Naive B cell (primary cell): ENCODE results near the gene CEP85. TPM values are rescaled to one million over a fixed set of nuclear protein-coding genes. Genes with fewer than 3 reads are reported as not detected.
"Not testable (repeated sequence)": the region's sequence is repeated elsewhere in the genome, so short reads cannot be mapped to it uniquely, and the experiment has no call there.

Source experiments
- ATAC-seq, 2 donors: fragments of 150-1000 bp; cut with Tn5 transposase; 2 replicates each; pipeline ENCODE4 v1.10.0; 2021; ENCODE audit warnings: low read depth in 2 of 2, mild to moderate bottlenecking in 2 of 2, moderate library complexity in 2 of 2
- DNase-seq: peaks from one replicate; pipeline ENCODE4 v3.0.0; 2022
- H3K27ac Mint-ChIP-seq, 6 donors: one replicate each; pipeline ENCODE4 v1.8.0; 2020 to 2022; ENCODE audit warnings: mild to moderate bottlenecking in 6 of 6, mixed read lengths in 6 of 6, moderate library complexity in 5 of 6, inconsistent platforms in 2 of 6
- H3K27me3 Mint-ChIP-seq, 3 donors: one replicate each; pipeline ENCODE4 v1.8.0; 2021 to 2022; ENCODE audit warnings: mixed read lengths in 3 of 3, mild to moderate bottlenecking in 1 of 3
- H3K36me3 Mint-ChIP-seq, 2 donors: one replicate each; pipeline ENCODE4 v1.8.0; 2020 to 2022; ENCODE audit warnings: mixed read lengths in 2 of 2, inconsistent platforms in 1 of 2, mild to moderate bottlenecking in 1 of 2
- H3K4me1 Mint-ChIP-seq, 3 donors: one replicate each; pipeline ENCODE4 v1.8.0; 2020 to 2022; ENCODE audit warnings: mixed read lengths in 3 of 3, inconsistent platforms in 1 of 3, mild to moderate bottlenecking in 1 of 3, moderate library complexity in 1 of 3
- H3K4me3 Mint-ChIP-seq, 8 donors: one replicate each; pipeline ENCODE4 v1.8.0; 2020 to 2022; ENCODE audit warnings: mild to moderate bottlenecking in 8 of 8, mixed read lengths in 8 of 8, moderate library complexity in 8 of 8, inconsistent platforms in 2 of 8
- H3K9me3 Mint-ChIP-seq, 7 donors: one replicate each; pipeline ENCODE4 v1.8.0; 2020 to 2022; ENCODE audit warnings: mixed read lengths in 7 of 7, mild to moderate bottlenecking in 5 of 7, inconsistent platforms in 2 of 7, moderate library complexity in 1 of 7
- polyA plus RNA-seq, 6 donors: library from polyadenylated mRNA; unstranded; fragments of 300-500 nt; fragmentation: Illumina TruSeq; gene quantifications; one replicate each; pipeline ENCODE4 v1.2.3, GENCODE V29; 2021; ENCODE audit warnings: low read depth in 6 of 6

The CEP85 gene
- polyA plus RNA-seq, 6 donors from 2014 or later, result 2.5 to 8.2 (median 4.9) TPM

DNA sequence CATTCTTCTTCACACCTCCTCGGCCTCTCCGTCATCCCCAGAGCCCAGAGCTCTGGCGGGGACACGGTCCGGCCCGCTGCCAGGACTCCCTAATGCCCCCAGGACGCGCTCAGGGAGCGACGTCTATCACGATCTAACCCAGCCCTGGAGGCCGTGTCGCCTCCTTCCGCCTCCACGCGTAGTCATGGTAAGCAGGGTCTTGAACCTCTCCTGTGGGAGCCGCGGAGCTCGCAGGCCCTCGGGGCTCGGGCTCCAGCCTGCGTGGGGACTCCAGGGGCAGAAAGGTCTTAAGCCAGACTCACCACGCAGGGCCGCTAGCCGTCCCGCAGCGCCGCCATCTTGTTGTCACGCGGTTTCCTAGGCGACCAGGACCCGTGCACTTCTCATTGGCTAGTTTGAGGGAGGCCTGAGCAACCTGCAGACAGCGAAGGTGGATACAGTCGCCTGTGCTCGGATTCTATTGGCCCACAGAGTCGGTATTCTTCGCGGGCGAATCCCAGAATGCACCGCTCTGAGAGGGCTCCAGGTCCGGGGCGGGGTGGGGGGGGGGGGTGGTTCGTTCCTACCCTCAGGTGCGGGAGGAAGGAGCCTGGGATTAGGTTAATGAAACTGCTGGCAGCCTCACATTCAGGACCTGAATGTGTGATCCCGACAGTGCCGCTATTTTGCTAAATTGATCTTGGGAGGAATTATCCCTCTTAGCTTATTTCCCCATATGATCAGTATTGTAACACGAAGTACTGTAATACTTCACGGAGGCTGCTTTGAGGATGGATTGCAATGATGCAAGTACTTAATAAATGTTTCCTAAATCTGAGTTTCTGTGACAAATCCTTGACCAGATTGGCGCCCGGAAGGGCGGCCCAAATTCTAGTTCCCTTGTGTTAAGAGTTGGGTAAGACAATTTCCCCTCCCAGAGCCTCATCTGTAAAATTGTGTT, 72.6 kb downstream of the CEP85 start, which contains the start of gene UBXN11:
Gene UBXN11 (minus strand): TSS at position 347 of the 940 bp plus-strand sequence. CDS start 3,753 bp downstream, outside the sequence.
- DNase-seq (peak; percentile 93), ATAC-seq (peak; percentile 100)
- no peaks in the 10 kb centered on the region for H3K27me3 Mint-ChIP-seq
- H3K9me3 Mint-ChIP-seq, result no peaks in the 10 kb centered on the region
- H3K36me3 Mint-ChIP-seq, result no peaks in the 10 kb centered on the region
- H3K27ac Mint-ChIP-seq, result peak within 1 kb of the TSS; percentile 95 to 99 (median 98)
- peaks cover 14 to 32% (median 22%) of the 10 kb centered on the region in 3 donors for H3K4me1 Mint-ChIP-seq
- peak within 1 kb of the TSS; percentile 93 to 99 (median 98) for H3K4me3 Mint-ChIP-seq

DNA sequence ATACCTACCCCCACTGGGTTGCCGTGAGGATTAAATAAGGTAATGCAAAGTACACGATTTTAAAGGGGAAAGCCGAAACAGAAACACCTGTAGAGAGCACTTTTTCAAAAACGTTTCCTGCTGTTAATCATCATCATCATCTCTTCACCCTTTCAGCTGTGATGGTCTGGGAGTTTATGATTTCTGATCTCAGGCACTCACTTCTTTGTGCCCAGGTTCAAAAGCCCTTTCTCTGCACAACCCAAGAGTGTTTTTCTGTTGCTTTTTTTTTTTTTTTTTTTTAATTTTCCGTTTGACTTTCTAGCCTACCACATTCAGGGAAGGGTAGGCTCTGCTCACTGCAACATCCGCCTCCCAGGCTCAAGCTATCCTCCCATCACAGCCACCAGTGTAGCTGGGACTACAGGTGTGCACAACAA, 73.4 kb downstream of the CEP85 start:
- Mint-ChIP-seq H3K27ac (peak overlapping the region in 4 of 6 donors; percentile 59 to 95 (median 80)), H3K36me3 (no peaks in the 10 kb centered on the region), H3K4me1 (peaks cover 20 to 40% (median 29%) of the 10 kb centered on the region in 3 donors), H3K4me3 (peak overlapping the region; percentile 46 to 99 (median 98)), H3K9me3 (no peaks in the 10 kb centered on the region), H3K27me3 (no peaks in the 10 kb centered on the region)
- ATAC-seq (no peak), DNase-seq (no peak)

DNA sequence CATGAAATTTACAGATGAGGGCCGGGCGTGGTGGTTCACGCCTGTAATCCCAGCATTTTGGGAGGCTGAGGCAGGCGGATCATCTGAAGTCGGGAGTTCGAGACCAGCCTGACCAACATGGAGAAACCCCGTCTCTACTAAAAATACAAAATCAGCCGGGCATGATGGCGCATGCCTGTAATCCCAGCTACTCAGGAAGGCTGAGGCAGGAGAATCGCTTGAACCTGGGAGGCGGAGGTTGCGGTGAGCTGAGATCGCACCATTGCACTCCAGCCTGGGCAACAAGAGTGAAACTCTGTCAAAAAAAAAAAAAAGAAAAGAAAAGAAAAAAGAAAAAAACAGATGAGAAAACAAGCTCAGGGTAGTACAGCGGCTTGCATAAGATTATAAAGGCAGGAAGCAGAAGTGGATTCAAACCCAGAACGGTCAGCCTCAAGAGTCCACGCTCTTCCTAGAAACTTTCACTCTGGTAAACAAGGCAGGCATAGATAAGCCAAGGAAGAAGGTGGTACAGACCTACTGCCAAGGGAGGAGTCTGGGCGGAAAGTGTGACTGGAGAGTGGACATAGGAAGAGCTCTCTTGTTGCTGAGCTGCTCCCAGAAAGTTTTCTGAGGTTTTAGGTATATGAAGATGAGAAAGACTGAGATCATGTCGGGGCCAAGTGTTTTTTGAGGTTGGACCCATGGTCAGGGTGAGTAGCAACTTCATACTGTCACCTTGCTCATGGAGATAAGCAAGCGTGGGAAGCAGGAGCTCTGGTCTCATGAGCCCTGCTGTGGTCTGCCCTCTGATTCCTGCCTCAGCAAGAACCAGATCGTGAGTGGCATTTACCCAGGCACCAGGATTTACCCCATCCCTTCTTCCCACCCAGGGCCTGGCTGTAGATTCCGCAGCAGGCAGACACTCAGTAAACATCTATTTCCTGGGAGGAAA, 74.2 kb downstream of the CEP85 start:
- not testable (repeated sequence) for H3K36me3 Mint-ChIP-seq, ATAC-seq, H3K27me3 Mint-ChIP-seq, DNase-seq, H3K9me3 Mint-ChIP-seq
- H3K4me1 Mint-ChIP-seq, result peaks cover 25 to 45% (median 33%) of the 10 kb centered on the region in 3 donors
- H3K27ac Mint-ChIP-seq, result peak overlapping the region in 3 of 6 donors; percentile 3 to 95 (median 82)
- H3K4me3 Mint-ChIP-seq, result peak overlapping the region in 4 of 8 donors; percentile 25 to 99 (median 96)

DNA sequence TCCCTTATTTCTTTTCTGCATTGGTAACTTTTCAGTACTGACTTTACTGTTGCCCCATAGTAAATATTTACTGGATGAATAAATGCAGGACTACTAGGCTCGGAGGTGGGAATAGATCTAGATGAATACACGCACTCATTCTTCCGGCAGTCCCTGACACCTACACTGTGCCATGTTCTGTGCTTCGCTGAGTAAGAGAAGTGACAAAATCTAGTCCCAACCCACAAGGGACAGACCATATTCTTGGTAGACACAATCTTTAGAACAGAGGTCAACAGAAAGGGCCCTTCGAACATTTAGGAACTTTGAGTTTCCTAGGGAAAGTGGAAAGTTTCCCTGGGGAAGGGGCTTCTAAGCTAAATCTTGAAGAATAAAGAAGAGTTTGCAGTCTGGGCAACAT, 80.5 kb downstream of the CEP85 start:
- no peak for DNase-seq
- Mint-ChIP-seq H3K4me1 (peaks cover 56 to 65% (median 57%) of the 10 kb centered on the region in 3 donors), H3K4me3 (peak overlapping the region; percentile 87 to 99 (median 97)), H3K36me3 (peaks cover 7 to 26% of the 10 kb centered on the region in 2 donors), H3K27me3 (no peaks in the 10 kb centered on the region), H3K9me3 (peaks cover 0 to 5% (median 0%) of the 10 kb centered on the region in 7 donors), H3K27ac (peak overlapping the region; percentile 93 to 97 (median 95))
- no peak for ATAC-seq

DNA sequence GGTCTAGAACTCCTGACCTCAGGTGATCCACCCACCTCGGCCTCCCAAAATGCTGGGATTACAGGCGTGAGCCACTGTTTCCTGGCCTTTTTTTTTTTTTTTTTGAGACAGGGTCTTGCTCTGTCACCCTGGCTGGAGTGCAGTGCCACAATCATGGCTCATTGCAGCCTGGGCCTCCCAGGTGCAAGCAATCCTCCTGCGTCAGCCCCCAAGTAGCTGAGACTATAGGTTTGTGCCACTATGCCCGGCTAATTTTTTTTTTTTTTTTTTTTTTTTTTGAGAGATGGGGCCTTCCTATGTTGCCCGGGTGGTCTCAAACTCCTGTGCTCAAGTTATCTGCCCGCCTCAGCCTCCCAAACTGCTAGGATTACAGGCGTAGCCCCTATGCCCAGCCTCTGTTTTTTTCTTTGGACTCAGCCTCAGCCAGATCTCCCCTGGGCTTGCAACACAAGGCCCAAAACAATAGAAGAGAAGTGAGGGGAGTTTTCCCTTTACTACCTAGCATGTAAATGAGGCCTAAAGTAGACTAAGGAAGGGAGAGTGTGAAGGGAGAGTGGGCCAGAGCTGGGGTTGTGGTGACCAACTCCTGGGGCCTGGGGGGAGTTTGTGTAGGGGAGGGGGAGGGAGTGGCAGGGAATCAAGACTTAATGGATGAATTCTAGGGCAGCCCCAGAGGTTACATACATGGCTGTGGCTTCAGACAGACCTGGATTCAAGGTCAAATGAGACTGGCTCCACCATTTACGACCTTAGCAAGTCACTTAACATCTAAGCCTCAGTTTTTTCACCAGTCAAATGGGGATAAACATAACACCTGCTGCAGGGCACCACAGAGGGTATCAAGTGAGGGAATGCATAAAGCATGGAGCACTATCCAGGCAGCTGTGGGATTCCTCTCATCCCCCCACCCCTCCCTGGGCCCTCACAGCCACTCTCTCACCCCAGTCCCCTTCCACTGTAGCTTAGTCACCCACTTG, 82.2 kb downstream of the CEP85 start:
- Mint-ChIP-seq H3K4me1 (peaks cover 67 to 78% (median 69%) of the 10 kb centered on the region in 3 donors), H3K27ac (peak overlapping the region; percentile 81 to 97 (median 94)), H3K27me3 (no peaks in the 10 kb centered on the region), H3K36me3 (peaks cover 10 to 37% of the 10 kb centered on the region in 2 donors), H3K4me3 (peak overlapping the region; percentile 93 to 99 (median 99)), H3K9me3 (peaks cover 0 to 5% (median 0%) of the 10 kb centered on the region in 7 donors)
- peak; percentile 18 to 37 for ATAC-seq
- DNase-seq, result no peak

DNA sequence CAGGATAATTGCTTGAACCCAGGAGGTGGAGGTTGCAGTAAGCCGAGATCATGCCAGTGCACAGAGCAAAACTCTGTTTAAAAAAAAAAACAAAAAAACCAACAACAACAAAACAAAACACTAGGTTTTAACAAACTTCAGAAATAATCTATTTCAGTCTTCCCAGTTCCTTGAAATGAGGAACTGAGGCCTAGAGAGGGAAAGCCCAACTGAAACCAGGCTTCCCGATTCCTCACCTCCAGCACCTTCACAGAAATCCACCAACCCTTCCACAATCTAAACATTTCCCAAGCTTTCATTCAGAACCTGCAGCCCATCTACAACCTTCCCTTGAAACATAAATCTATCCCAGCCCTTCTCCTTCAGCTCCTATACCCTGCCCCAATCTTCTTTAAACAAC, 83.1 kb downstream of the CEP85 start:
- peak overlapping the region; percentile 93 to 99 (median 99) for H3K4me3 Mint-ChIP-seq
- H3K9me3 Mint-ChIP-seq, result peaks cover 0 to 5% (median 0%) of the 10 kb centered on the region in 7 donors
- H3K27ac Mint-ChIP-seq, result peak overlapping the region; percentile 75 to 98 (median 96)
- ATAC-seq, result no peak
- H3K4me1 Mint-ChIP-seq, result peaks cover 67 to 82% (median 71%) of the 10 kb centered on the region in 3 donors
- H3K27me3 Mint-ChIP-seq, result no peaks in the 10 kb centered on the region
- DNase-seq, result no peak
- peaks cover 15 to 43% of the 10 kb centered on the region in 2 donors for H3K36me3 Mint-ChIP-seq

DNA sequence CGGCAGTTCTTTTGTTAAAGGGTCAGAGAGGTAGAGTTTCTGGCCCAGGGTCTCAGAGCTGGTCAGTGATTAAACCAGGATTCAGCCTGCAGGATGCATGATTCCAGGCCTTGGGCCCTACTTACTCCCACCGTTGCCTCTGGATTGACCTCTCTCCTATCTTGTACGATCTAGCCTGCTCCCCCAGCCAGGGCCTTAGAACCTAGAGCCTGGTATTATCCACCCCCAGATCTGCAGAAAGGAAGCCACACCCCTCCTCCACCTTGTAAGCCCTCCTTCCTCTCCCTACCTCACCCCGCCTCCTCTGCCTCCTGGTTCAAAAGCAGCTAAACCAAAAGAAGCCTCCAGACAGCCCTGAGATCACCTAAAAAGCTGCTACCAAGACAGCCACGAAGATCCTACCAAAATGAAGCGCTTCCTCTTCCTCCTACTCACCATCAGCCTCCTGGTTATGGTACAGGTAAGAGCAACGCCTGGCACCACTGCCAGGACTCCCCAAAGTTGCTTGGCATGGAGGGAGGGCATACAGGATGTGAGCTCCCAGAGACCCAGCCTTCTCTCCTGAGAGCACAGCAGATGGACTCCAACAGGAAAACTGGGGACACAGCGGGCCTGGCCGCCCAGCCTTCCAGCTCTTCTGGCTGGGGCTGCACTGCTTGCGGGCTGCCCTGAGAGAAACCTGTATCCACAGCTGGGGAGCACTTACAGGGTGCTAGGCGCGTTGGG, 83.8 kb downstream of the CEP85 start, which contains the start of gene CD52:
Gene CD52 (plus strand): TSS at position 347 of the 726 bp plus-strand sequence. CDS start 60 bp downstream, at position 407.
- Mint-ChIP-seq H3K27me3 (no peaks in the 10 kb centered on the region), H3K27ac (peak within 1 kb of the TSS; percentile 87 to 98 (median 96)), H3K4me1 (peaks cover 71 to 86% (median 76%) of the 10 kb centered on the region in 3 donors), H3K4me3 (peak within 1 kb of the TSS; percentile 93 to 99 (median 99)), H3K9me3 (peaks cover 0 to 5% (median 0%) of the 10 kb centered on the region in 7 donors), H3K36me3 (peaks cover 17 to 43% of the 10 kb centered on the region in 2 donors)
- DNase-seq (peak; percentile 70), ATAC-seq (peak; percentile 42 to 63)

DNA sequence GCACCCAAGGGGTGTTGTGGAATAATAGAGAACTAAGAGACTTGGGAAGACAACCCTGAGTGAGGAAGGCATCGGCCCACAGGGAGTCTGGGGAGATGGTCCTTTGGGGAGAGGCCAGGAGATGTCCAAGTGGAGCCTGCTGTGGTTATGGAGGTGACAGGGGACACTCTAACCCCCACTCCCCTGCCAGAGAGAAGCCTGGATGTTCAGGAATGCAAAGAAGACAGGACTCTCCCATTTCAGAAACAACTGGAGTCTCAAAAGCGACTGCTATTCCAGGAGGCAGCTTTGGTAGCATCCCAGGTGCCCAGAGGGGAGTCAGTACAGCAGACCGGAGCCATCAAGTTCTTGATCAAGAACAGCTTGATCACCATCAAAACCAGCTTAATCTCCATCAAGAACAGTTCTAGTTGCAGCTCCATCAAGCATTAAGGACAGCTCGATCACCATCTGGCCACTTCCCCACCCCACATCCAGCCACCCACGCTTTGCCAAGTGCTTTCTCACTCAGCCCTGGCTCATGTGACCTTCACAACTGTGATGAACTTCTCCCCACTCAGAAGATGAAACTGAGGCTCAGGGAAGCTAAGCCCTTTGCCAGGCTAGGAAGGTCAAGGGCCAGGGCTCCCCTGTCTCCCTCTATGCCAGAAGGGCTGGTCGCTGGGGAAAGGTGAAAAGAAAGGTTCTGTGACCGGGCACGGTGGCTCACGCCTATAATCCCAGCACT, 84.5 kb downstream of the CEP85 start:
- Mint-ChIP-seq H3K27me3 (no peaks in the 10 kb centered on the region), H3K4me3 (peak overlapping the region; percentile 93 to 99 (median 99)), H3K36me3 (peaks cover 21 to 42% of the 10 kb centered on the region in 2 donors), H3K9me3 (peaks cover 0 to 2% (median 0%) of the 10 kb centered on the region in 7 donors), H3K27ac (peak overlapping the region; percentile 87 to 98 (median 96)), H3K4me1 (peaks cover 70 to 86% (median 77%) of the 10 kb centered on the region in 3 donors)
- ATAC-seq, result no peak
- DNase-seq, result peak; percentile 43

DNA sequence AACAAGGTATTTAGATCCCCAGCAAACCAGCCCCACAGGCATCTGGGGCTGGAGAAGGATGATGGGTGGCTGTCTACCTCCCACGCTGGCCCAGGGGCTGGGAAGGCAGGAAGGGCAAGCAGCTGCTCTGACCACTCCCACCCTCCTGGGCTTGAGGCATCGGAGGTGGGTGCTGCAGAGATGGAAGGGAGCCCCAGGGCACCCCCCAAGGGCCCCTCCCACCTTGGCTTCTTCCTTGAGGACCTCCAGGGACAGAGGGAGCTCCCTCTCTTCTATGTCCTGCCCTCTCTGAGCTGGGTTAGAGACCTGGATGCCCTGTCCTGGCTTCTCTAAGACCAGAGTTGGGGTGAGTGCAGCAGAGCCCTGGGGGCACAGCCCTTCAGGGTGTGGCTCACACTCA, 86.9 kb downstream of the CEP85 start:
- peak; percentile 9 to 12 for ATAC-seq
- Mint-ChIP-seq H3K27me3 (no peaks in the 10 kb centered on the region), H3K4me3 (peak overlapping the region; percentile 93 to 99 (median 99)), H3K27ac (peak overlapping the region in 5 of 6 donors; percentile 94 to 97 (median 95)), H3K9me3 (no peaks in the 10 kb centered on the region), H3K36me3 (peaks cover 21 to 41% of the 10 kb centered on the region in 2 donors), H3K4me1 (peaks cover 57 to 67% (median 64%) of the 10 kb centered on the region in 3 donors)
- DNase-seq, result no peak

DNA sequence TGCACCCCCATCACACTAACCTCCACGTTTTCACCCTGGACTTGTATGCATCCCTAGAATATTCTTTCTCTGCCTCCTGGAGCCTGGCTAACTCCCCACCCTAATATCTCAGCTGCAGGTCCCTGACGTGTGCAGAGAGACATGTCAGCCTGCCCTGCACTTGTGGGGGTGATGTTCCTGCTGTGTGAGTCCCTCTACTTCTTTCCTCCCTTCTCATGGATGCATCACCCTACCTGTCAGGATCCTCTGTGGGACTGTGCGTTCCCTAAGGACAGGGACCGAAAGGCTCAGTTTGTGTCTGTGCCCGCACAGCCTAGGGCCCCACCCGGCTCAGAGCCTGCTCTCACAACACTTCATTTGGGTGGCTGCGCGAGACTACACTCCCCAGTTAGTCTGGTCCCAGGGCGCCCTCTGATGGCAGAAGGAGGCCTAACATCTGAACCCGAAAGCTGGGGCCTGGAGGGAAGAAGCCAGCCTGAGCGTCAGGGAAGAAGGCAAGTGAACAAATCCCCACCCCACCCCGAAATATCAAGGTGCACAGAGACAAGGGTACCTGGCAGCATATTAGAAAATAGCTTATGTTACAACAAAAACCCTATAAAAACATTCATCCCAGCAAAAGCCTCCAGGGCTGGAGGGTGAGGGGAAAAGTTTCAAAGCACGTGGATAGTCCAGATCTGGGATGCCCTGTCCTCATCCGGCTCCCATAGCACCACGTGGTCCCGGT, 87.5 kb downstream of the CEP85 start:
- H3K27me3 Mint-ChIP-seq, result no peaks in the 10 kb centered on the region
- peaks cover 52 to 62% (median 58%) of the 10 kb centered on the region in 3 donors for H3K4me1 Mint-ChIP-seq
- ATAC-seq (peak; percentile 78 to 79), DNase-seq (peak; percentile 88)
- peak overlapping the region; percentile 93 to 99 (median 99) for H3K4me3 Mint-ChIP-seq
- no peaks in the 10 kb centered on the region for H3K9me3 Mint-ChIP-seq
- peak overlapping the region; percentile 85 to 97 (median 94) for H3K27ac Mint-ChIP-seq
- peaks cover 21 to 41% of the 10 kb centered on the region in 2 donors for H3K36me3 Mint-ChIP-seq
